ENCODE measurements around the gene ASB1. TPM values are rescaled to one million over a fixed set of nuclear protein-coding genes. Genes with fewer than 3 reads are reported as not detected.

Gene ASB1
- total and polyA plus RNA-seq, 2 of the 13 experiments (the other 11 are each of a cell fraction or from before 2014, with no cell fraction given), result 48.6 to 49.2 TPM

GRCh38 chr2:238441262-238442114 is 14.8 kb downstream of the ASB1 start (continued):
- no peak; the same call in 1 of the 2 replicates for TF ChIP-seq PRDM10 (CRISPR knock-in tag; IDR thresholded peaks at IDR 0.05; ENCODE audit: low read depth)
- peak; percentile 77; the same call in 1 of the 2 replicates for TF ChIP-seq THAP7 (CRISPR knock-in tag; IDR thresholded peaks at IDR 0.05)
- TF ChIP-seq ZBTB25 (CRISPR knock-in tag; IDR thresholded peaks at IDR 0.05), result peak; percentile 61; the same call in 1 of the 2 replicates
- TF ChIP-seq KAT2B (IDR thresholded peaks at IDR 0.05; ENCODE audit: borderline replicate concordance, low read depth, low read length), result no peak
- TF ChIP-seq PATZ1 (CRISPR knock-in tag; IDR thresholded peaks at IDR 0.05), result peak; percentile 89
- no peak for TF ChIP-seq ZBTB1 (CRISPR knock-in tag; IDR thresholded peaks at IDR 0.05; ENCODE audit: borderline replicate concordance)
- TF ChIP-seq ZNF780A (CRISPR knock-in tag; IDR thresholded peaks at IDR 0.05), result no peak
- TF ChIP-seq ZNF350 (CRISPR knock-in tag; IDR thresholded peaks at IDR 0.05; ENCODE audit: borderline replicate concordance, low read depth), result peak; percentile 91
- TF ChIP-seq ZNF124 (CRISPR knock-in tag; IDR thresholded peaks at IDR 0.05), result peak; percentile 92
- peak; percentile 89; the same call in 1 of the 2 replicates for TF ChIP-seq ZNF746 (CRISPR knock-in tag; IDR thresholded peaks at IDR 0.05)
- peak; percentile 40; the same call in 1 of the 2 replicates for TF ChIP-seq ATF7-NPFF (CRISPR knock-in tag; IDR thresholded peaks at IDR 0.05; ENCODE audit: low read depth)
- no peak for TF ChIP-seq NKX3-1 (CRISPR knock-in tag; IDR thresholded peaks at IDR 0.05)
- TF ChIP-seq SALL1 (CRISPR knock-in tag; IDR thresholded peaks at IDR 0.05), result peak; percentile 98
- TF ChIP-seq ZNF430 (CRISPR knock-in tag; IDR thresholded peaks at IDR 0.05), result peak; percentile 9; the same call in 1 of the 2 replicates
- TF ChIP-seq THYN1 (CRISPR knock-in tag; IDR thresholded peaks at IDR 0.05; ENCODE audit: borderline replicate concordance, low read depth), result no peak
- no peak for TF ChIP-seq SRSF1 (optimal IDR thresholded peaks at IDR 0.05; ENCODE audit: low read depth, low read length)
- TF ChIP-seq DMAP1 (CRISPR knock-in tag; IDR thresholded peaks at IDR 0.05), result peak; percentile 96
- TF ChIP-seq ZFP62 (CRISPR knock-in tag; IDR thresholded peaks at IDR 0.05), result no peak
- 0 out of 2 replicates have a peak, but pooled peaks have one; percentile 12 for TF ChIP-seq E2F1 (CRISPR knock-in tag; IDR thresholded peaks at IDR 0.05)
- no peak; the same call in 1 of the 2 replicates for TF ChIP-seq ZNF3 (CRISPR knock-in tag; IDR thresholded peaks at IDR 0.05)

All from HepG2 (cell line).